ENCODE measurements around the gene FHL1.

Gene FHL1

DNA sequence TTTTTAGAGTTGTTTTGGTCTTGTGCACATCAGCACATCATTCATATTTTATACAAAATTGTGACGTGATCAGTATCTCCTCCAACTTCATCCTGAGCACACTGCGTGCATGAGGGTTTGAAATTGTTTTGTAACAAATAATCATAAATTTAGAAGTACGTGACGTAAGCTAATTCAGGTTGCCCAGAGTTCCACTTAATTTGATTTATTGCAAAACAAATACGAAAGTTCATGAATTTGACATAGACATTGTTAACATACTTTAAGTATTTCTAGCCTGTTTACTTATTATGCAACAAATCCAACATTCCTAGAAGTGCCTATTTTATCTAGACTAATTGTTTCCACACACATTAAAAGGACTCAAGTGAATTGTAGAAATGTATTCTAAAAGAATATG is 55.6 kb downstream of the FHL1 start:
- no peak overlapping the region for H3K4me3 ChIP-seq (ENCODE audit: low read length)
- no peak for TF ChIP-seq ZNF274 (IDR thresholded peaks at IDR 0.05; ENCODE audit: low read depth, low read length)

DNA sequence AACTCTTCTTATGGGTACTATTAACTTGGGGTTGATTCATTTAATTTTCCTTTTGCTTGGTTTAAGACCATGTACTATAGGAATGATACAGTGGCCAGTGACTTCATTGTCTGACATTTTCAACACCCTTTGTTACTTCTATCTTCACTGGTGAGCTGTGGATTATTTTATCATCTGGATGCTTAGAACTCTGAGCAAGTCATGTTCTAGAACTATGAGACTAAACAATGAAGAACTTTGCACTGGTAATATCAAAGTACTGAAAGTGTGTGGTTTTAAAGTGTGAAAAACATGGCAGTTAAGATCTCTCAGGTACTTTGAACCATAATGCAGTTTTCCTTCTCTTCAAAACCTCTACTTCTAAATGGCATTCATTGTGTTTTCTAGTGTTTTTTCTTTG is 56.1 kb downstream of the FHL1 start:
- H3K4me3 ChIP-seq (ENCODE audit: low read length), result no peak overlapping the region

DNA sequence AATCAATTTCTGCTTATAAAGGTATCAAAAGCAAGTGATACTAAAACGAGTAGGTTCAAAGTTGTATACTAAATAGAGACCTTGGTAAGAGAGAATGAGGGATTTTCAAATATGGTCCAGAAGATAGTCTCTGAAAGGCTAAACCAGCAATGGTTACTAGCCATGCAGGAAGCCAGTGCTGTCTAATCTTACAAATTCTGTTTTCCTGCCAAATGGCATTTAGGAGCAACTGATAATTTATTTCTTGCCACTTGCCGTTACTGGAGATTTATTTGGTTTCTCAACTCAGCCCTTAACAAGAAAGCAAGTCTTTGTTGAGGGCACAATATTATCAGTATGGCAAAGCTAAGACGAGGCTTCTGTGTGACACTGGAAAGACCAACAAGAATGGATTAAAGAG is 56.6 kb downstream of the FHL1 start:
- H3K4me3 ChIP-seq (ENCODE audit: low read length), result no peak overlapping the region
- TF ChIP-seq ZNF274 (IDR thresholded peaks at IDR 0.05; ENCODE audit: low read depth, low read length), result no peak

More for the DNA sequence above, 56.1 kb downstream of the FHL1 start:
- TF ChIP-seq ZNF274 (IDR thresholded peaks at IDR 0.05; ENCODE audit: low read depth, low read length), result no peak

DNA sequence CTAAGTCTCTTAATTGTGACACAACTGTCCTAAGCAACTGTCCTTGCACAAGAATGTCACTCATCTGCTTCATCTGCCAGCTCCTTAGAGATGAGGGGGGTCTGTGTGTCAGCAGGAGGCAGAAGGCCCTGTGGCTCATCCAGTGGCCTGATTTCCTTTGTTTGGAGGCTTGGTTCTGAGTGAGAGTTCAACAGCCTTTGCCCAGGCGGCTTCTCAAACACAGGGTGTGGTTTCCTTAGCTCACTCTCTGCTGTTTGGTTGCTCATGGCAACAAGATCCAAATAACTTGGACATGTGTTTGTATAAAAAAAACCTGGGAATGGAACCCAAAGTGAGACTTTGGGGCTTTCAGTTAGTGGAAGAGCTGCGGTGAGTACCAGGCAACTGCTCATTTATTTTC is 57.2 kb downstream of the FHL1 start:
- H3K4me3 ChIP-seq (ENCODE audit: low read length), result no peak overlapping the region
- no peak for TF ChIP-seq ZNF274 (IDR thresholded peaks at IDR 0.05; ENCODE audit: low read depth, low read length)

DNA sequence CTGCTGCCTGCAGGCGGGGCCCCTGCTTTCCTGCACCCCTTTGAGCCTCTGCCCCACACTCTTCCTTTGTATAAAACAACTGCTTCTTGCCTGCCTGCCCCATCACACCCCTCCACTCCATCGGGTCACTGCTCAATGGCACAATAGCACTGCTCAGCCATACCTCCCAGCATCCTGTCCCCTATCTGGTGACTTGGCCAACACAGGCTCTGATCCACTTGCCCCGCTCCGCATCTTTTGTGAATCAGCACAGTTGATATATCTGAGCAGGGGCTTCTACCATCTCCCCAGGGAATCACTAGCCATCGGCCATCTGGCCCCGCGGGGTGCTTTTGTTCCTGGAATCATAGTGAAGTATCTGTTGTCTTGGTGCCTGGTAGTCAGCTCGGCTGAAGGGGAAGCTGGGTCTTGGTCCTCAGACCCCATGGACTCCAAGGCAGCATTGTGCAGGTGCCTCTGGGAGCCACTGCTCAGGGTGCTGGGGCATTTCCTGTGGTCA is 58.6 kb downstream of the FHL1 start:
- TF ChIP-seq ZNF274 (IDR thresholded peaks at IDR 0.05; ENCODE audit: low read depth, low read length), result no peak
- no peak overlapping the region for H3K4me3 ChIP-seq (ENCODE audit: low read length)

DNA sequence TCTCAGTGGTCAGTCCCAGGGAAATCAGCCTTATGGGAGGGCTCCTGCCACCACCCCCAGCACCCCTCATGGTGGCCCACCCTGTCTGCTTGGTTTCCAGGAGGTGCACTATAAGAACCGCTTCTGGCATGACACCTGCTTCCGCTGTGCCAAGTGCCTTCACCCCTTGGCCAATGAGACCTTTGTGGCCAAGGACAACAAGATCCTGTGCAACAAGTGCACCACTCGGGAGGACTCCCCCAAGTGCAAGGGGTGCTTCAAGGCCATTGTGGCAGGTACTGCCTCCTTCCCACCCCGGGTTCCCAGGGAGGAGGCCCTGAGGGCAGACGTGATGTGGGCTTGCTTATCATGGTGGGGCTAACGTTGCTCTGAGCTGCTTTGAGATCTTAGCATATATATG is 59.6 kb downstream of the FHL1 start:
- TF ChIP-seq ZNF274 (IDR thresholded peaks at IDR 0.05; ENCODE audit: low read depth, low read length), result no peak
- no peak overlapping the region for H3K4me3 ChIP-seq (ENCODE audit: low read length)

DNA sequence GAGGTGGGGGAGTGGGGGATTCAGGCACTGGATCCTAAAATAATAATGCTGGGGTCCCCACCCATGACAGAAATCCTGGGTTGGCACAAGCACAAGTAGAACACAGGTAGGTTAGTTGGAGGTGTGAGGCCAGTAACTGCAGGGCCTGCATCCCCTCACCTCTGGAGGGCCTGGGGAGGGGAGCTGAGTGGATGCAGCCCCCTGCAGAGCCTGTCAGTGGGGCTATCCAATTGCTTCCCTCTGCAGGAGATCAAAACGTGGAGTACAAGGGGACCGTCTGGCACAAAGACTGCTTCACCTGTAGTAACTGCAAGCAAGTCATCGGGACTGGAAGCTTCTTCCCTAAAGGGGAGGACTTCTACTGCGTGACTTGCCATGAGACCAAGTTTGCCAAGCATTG is 60.2 kb downstream of the FHL1 start:
- no peak overlapping the region for H3K4me3 ChIP-seq (ENCODE audit: low read length)
- TF ChIP-seq ZNF274 (IDR thresholded peaks at IDR 0.05; ENCODE audit: low read depth, low read length), result no peak

DNA sequence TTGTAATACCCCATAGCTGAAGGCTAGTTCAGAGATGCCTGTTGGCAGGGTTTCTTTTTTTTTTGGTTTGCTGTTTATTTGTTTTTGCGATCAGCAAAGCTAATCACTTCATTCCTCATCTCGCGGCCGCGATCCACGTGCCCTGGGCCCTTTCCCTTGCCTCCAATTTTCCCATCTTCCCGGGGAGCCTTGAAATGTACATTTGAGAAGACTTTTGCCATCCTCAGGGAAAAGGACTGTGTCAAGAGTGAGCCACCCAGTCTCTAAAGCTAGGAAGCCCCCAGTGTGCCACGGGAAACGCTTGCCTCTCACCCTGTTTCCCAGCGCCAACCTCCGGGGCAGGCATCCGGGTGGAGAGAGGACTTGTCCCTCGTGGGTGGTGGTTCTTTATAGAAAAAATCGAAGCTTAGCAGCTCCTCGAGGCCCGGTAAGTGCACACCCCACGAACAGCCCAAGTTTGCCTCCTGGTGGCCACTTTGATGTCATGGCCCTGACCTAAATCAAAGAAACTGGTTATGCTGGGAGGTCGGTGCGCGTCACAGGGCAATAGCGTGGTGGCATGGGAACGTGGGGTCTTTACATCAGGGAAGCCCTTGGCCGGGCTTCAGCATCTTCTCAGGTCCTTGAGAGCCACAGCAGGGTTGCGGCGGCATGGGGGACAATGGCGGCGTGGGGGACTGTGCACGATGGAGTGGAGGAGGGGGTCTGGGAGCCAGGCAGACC is 61.8 kb downstream of the FHL1 start:
- H3K4me3 ChIP-seq (ENCODE audit: low read length), result no peak overlapping the region
- no peak for TF ChIP-seq ZNF274 (IDR thresholded peaks at IDR 0.05; ENCODE audit: low read depth, low read length)

DNA sequence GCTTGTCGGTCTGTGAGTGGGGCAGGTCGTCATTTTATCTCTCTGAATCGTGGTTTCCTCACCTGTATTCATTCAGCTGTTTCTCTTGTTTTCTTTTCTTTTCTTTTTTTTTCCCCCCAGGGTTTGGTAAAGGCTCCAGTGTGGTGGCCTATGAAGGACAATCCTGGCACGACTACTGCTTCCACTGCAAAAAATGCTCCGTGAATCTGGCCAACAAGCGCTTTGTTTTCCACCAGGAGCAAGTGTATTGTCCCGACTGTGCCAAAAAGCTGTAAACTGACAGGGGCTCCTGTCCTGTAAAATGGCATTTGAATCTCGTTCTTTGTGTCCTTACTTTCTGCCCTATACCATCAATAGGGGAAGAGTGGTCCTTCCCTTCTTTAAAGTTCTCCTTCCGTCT is 62.4 kb downstream of the FHL1 start:
- H3K4me3 ChIP-seq (ENCODE audit: low read length), result no peak overlapping the region
- TF ChIP-seq ZNF274 (IDR thresholded peaks at IDR 0.05; ENCODE audit: low read depth, low read length), result no peak

DNA sequence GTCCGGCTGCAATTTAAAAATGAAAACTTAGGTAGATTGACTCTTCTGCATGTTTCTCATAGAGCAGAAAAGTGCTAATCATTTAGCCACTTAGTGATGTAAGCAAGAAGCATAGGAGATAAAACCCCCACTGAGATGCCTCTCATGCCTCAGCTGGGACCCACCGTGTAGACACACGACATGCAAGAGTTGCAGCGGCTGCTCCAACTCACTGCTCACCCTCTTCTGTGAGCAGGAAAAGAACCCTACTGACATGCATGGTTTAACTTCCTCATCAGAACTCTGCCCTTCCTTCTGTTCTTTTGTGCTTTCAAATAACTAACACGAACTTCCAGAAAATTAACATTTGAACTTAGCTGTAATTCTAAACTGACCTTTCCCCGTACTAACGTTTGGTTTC is 62.9 kb downstream of the FHL1 start:
- no peak overlapping the region for H3K4me3 ChIP-seq (ENCODE audit: low read length)
- no peak for TF ChIP-seq ZNF274 (IDR thresholded peaks at IDR 0.05; ENCODE audit: low read depth, low read length)

DNA sequence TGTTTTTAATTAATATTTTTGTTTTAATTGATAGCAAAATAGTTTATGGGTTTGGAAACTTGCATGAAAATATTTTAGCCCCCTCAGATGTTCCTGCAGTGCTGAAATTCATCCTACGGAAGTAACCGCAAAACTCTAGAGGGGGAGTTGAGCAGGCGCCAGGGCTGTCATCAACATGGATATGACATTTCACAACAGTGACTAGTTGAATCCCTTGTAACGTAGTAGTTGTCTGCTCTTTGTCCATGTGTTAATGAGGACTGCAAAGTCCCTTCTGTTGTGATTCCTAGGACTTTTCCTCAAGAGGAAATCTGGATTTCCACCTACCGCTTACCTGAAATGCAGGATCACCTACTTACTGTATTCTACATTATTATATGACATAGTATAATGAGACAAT is 63.5 kb downstream of the FHL1 start:
- no peak overlapping the region for H3K4me3 ChIP-seq (ENCODE audit: low read length)
- TF ChIP-seq ZNF274 (IDR thresholded peaks at IDR 0.05; ENCODE audit: low read depth, low read length), result no peak

DNA sequence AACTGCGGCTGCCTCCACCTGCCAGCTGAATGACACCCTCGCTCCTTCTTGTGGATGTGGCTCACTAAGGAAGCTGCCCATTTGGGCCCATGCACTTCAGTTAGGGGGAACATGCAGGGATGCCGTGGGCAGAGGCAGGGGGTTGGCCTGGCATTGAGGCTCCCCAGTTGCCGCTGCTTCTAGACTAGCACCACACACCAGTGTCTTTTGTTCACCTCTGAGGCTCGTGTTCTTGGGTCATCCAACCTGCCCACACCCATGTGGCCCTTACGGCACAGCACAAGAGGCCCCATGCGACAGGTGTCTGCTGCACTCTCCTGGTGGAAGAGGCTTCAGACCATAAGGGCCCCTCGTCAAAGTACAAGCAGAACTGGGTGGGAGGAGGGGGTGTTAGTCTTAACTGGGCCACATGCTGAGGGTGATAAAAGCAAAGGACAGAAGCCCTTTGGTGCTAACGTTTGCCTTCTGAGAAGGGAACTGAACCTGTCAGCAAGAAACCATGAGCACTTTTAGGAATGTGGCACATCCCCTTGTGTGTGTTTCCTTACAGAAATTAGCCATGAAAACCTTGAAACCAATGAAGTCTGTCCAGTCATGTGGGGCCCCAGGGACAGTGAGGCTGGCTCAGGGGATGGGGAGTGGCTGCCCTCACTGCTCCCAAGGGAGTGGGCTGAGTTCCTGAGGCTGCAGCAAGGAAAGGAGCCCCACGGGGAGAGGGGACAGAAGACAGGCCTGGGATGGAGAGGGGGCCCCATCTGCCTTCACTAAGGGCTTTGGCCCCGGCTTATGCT is 64.6 kb downstream of the FHL1 start:
- TF ChIP-seq ZNF274 (IDR thresholded peaks at IDR 0.05; ENCODE audit: low read depth, low read length), result no peak
- no peak overlapping the region for H3K4me3 ChIP-seq (ENCODE audit: low read length)

DNA sequence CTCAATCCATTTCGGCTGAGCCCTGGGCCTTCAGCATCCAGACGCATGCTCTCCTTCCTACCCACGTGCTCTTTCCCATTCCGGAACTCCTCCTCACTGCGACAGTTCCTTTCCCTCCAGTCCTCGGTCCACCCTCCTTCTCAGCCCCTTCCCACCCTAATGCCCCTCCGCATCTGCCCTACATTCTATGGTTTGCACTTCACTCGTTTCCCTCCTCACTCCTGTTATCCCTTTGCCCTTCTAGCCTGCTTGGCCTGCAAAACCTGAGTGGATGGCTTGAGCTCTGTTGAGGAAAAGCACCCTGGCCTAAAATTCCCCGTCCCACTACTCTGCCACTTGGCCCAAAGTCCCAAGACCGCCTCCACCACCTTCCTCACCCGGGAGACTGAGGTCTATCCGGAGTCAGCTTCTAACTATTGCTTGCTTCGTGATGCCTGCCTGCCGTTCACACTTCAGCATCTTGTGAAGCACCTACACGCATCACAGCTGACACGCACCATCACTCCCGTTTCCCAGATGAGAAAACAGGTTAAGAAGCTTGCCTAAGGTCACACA is 65.3 kb downstream of the FHL1 start:
- no peak overlapping the region for H3K4me3 ChIP-seq (ENCODE audit: low read length)
- no peak for TF ChIP-seq ZNF274 (IDR thresholded peaks at IDR 0.05; ENCODE audit: low read depth, low read length)

DNA sequence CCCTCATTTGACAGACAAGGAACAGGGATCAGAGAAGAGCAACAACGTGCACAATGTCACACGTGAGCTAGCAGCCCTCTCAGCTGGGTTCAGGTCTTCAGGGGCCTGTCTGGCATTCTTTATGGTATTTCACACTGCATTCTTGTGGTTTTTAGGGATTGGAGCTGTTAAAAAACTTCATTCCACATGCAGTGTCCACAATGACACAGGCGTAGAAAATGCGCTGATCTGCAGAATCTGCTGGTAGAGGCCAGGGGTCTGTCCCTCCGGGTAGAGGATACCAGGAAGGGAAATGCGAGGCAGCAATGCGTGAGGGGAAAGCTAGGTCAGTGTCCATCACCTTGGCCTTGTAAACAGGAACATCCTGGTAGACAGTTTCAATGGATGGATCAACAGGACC is 67.2 kb downstream of the FHL1 start:
- H3K4me3 ChIP-seq (ENCODE audit: low read length), result no peak overlapping the region
- no peak for TF ChIP-seq ZNF274 (IDR thresholded peaks at IDR 0.05; ENCODE audit: low read depth, low read length)

DNA sequence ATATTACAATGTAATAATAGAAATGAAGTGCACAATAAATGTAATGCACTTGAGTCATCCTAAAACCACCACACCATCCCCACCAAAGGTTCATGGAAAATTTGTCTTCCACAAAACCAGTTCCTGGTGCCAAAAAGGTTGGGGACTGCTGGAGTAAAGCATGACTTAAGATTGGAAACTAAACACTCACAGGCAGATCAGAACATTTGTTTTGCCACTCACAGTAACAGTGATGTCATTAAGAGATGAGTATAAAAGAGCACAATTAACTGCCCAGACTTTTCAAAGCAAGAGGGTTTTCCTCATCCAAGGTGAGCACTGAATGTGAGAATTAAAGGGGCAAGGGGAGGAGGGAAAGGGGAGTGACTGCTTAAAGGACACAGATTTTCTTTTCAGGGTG is 68.2 kb downstream of the FHL1 start:
- no peak overlapping the region for H3K4me3 ChIP-seq (ENCODE audit: low read length)
- no peak for TF ChIP-seq ZNF274 (IDR thresholded peaks at IDR 0.05; ENCODE audit: low read depth, low read length)

Data from GM08714 (cell line).